ENCODE measurements around the gene PYCARD. TPM values are rescaled to one million over a fixed set of nuclear protein-coding genes. Genes with fewer than 3 reads are reported as not detected.

The PYCARD gene
- total and polyA plus RNA-seq, 9 of the 15 experiments (the other 6 are each of a cell fraction or from before 2014, with no cell fraction given) = 1.3 to 28.4 (median 6.0) TPM

DNA sequence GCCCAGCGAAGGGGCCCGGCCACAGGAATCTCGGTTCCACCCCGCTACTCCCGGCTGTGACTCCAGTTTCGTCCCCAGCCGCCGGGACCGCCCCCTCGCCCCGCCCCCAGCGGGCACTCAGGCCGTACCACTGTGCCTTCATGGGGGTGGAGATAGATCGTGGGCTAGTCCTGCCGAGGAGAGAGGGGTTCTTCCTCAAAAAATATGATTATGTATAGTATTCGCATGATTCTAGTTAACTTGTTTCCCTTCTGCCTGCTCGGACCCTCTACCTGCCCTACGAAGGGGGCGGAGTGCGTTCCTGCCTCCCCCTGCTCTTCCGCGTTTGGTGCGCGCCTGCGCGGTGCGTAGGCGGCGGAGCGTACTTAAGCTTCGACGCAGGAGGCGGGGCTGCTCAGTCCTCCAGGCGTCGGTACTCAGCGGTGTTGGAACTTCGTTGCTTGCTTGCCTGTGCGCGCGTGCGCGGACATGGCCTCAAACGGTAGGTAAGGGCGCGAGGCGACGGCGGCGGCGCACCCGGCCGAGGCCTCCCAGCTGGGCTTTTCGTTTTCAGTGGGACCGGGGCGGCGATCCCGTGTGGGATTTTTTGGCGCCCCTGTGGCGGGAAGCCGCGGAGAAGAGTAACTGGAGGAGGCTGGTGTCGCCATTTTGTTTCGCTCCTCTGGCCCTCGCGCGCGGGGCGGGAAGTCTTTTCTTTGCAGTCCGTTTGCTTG, 22.7 kb downstream of the PYCARD start, which contains the start of gene FUS (continued):
- TF ChIP-seq GABPB1 (CRISPR knock-in tag; IDR thresholded peaks at IDR 0.05) (peak; percentile 77; the same call in 1 of the 2 replicates), ZNF217 (CRISPR knock-in tag; IDR thresholded peaks at IDR 0.05) (no peak), ESRRB (CRISPR knock-in tag; IDR thresholded peaks at IDR 0.05; ENCODE audit: borderline replicate concordance) (no peak), HOXB6 (CRISPR knock-in tag; IDR thresholded peaks at IDR 0.05; ENCODE audit: borderline replicate concordance) (0 out of 2 replicates have a peak, but pooled peaks have one; percentile 70), RBFOX2 (IDR thresholded peaks at IDR 0.05; ENCODE audit: low read depth, low read length) (peak; percentile 99), FOXP1 (CRISPR knock-in tag; IDR thresholded peaks at IDR 0.05) (peak; percentile 96), HEY1 (CRISPR knock-in tag; IDR thresholded peaks at IDR 0.05; ENCODE audit: borderline replicate concordance) (0 out of 2 replicates have a peak, but pooled peaks have one; percentile 35), SAFB (IDR thresholded peaks at IDR 0.05; ENCODE audit: borderline replicate concordance, low read depth, low read length) (no peak; the same call in 1 of the 2 replicates), HNRNPLL (IDR thresholded peaks at IDR 0.05; ENCODE audit: low read depth, low read length, poor library complexity, severe bottlenecking) (peak; percentile 93), ZNF75A (CRISPR knock-in tag; IDR thresholded peaks at IDR 0.05) (no peak), HMGN3 (IDR thresholded peaks at IDR 0.05; ENCODE audit: borderline replicate concordance, extremely low read depth, insufficient read length, low read depth, low read length) (no peak), KAT2B (IDR thresholded peaks at IDR 0.05; ENCODE audit: low read depth, low read length) (no peak), ZFP1 (CRISPR knock-in tag; IDR thresholded peaks at IDR 0.05) (no peak), ZNF3 (CRISPR knock-in tag; IDR thresholded peaks at IDR 0.05) (no peak), ZBTB1 (CRISPR knock-in tag; IDR thresholded peaks at IDR 0.05; ENCODE audit: borderline replicate concordance, low read depth) (no peak; the same call in 1 of the 2 replicates), BMI1 (IDR thresholded peaks at IDR 0.05; ENCODE audit: low read length) (no peak), CBFA2T2 (conservative IDR thresholded peaks at IDR 0.05) (no peak), ILK (tag; IDR thresholded peaks at IDR 0.05; ENCODE audit: borderline replicate concordance, low read depth) (no peak), POLR3G (IDR thresholded peaks at IDR 0.05; ENCODE audit: extremely low read depth, insufficient read length, insufficient replicate concordance) (no peak), TFAM (CRISPR knock-in tag; conservative IDR thresholded peaks at IDR 0.05) (no peak), MCM3 (IDR thresholded peaks at IDR 0.05) (no peak; the same call in 1 of the 2 replicates), NR2C2 (CRISPR knock-in tag; IDR thresholded peaks at IDR 0.05) (peak; percentile 54; the same call in 1 of the 2 replicates), NR2C2 (tag; IDR thresholded peaks at IDR 0.05) (peak; percentile 68; the same call in 1 of the 2 replicates)
- TF ChIP-seq, protein P1, sequence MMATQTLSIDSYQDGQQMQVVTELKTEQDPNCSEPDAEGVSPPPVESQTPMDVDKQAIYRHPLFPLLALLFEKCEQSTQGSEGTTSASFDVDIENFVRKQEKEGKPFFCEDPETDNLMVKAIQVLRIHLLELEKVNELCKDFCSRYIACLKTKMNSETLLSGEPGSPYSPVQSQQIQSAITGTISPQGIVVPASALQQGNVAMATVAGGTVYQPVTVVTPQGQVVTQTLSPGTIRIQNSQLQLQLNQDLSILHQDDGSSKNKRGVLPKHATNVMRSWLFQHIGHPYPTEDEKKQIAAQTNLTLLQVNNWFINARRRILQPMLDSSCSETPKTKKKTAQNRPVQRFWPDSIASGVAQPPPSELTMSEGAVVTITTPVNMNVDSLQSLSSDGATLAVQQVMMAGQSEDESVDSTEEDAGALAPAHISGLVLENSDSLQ (IDR thresholded peaks at IDR 0.05) = no peak
- TF ChIP-seq, protein P2, sequence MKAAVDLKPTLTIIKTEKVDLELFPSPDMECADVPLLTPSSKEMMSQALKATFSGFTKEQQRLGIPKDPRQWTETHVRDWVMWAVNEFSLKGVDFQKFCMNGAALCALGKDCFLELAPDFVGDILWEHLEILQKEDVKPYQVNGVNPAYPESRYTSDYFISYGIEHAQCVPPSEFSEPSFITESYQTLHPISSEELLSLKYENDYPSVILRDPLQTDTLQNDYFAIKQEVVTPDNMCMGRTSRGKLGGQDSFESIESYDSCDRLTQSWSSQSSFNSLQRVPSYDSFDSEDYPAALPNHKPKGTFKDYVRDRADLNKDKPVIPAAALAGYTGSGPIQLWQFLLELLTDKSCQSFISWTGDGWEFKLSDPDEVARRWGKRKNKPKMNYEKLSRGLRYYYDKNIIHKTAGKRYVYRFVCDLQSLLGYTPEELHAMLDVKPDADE (conservative IDR thresholded peaks at IDR 0.05; ENCODE audit: control insufficient read depth, low read depth, low read length) = peak; percentile 87; the same call in 1 of the 2 replicates
- TF ChIP-seq, protein P3, sequence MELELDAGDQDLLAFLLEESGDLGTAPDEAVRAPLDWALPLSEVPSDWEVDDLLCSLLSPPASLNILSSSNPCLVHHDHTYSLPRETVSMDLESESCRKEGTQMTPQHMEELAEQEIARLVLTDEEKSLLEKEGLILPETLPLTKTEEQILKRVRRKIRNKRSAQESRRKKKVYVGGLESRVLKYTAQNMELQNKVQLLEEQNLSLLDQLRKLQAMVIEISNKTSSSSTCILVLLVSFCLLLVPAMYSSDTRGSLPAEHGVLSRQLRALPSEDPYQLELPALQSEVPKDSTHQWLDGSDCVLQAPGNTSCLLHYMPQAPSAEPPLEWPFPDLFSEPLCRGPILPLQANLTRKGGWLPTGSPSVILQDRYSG (tag; conservative IDR thresholded peaks at IDR 0.05; ENCODE audit: low read depth) = peak; percentile 59; the same call in 1 of the 2 replicates

All from K562 (cell line).